Gastroesophageal sphincter (tissue), 4 donors: ENCODE measurements around the gene KRTAP5-3. TPM values are rescaled to one million over a fixed set of nuclear protein-coding genes. Genes with fewer than 3 reads are reported as not detected.

Experiments used
- ATAC-seq: fragments of 150-250 bp; one replicate; pipeline ENCODE4 v1.9.1; 2016; ENCODE audit warnings: mild to moderate bottlenecking, moderate library complexity
- H3K27ac ChIP-seq, 4 donors: fragments of 200-600 bp; sonication (generic) in 3 of 4; 1 replicate in 3 of 4; 2 replicates in 1 of 4; pipeline ENCODE4 v1.5.1; 2016 to 2019
- H3K27me3 ChIP-seq: fragments of 200-600 bp; sonication (generic); one replicate; pipeline ENCODE4 v1.5.1; 2019
- H3K36me3 ChIP-seq, 2 donors: fragments of 200-600 bp; sonication (generic); one replicate each; pipeline ENCODE4 v1.5.1; 2019; ENCODE audit warnings: control low read depth in 1 of 2
- H3K4me1 ChIP-seq, 3 donors: fragments of 200-600 bp; sonication (generic); 1 replicate in 2 of 3; 2 replicates in 1 of 3; pipeline ENCODE4 v1.5.1; 2016 to 2019; ENCODE audit warnings: control low read depth in 2 of 3
- H3K4me3 ChIP-seq, 2 donors: fragments of 200-600 bp; sonication (generic); one replicate each; pipeline ENCODE4 v1.5.1; 2019; ENCODE audit warnings: mild to moderate bottlenecking in 1 of 2, moderate library complexity in 1 of 2
- H3K9me3 ChIP-seq, 3 donors: fragments of 200-600 bp; sonication (generic); one replicate each; pipeline ENCODE4 v1.5.1; 2017 to 2019; ENCODE audit warnings: control low read depth in 2 of 3
- CTCF ChIP-seq, 4 experiments: fragments of 200-600 bp in 2 of 4; fragments of 450-650 bp in 2 of 4; sonication (generic) in 1 of 4; IDR thresholded peaks; one replicate each; pipeline ENCODE4 v1.5.1; 2017 to 2019; ENCODE audit warnings: antibody characterized with exemption in 4 of 4, mild to moderate bottlenecking in 2 of 4, moderate library complexity in 2 of 4
- EP300 ChIP-seq: sonication (generic); formaldehyde crosslinking; IDR thresholded peaks from one replicate; pipeline ENCODE4 v1.6.1; 2017; ENCODE audit warnings: antibody characterized with exemption, mild to moderate bottlenecking
- POLR2A ChIP-seq, 2 donors: fragments of 450-650 bp; IDR thresholded peaks; one replicate each; pipeline ENCODE4 v1.6.1; 2017; ENCODE audit warnings: antibody characterized with exemption in 2 of 2, mild to moderate bottlenecking in 2 of 2, moderate library complexity in 1 of 2
- POLR2AphosphoS5 ChIP-seq: sonication (generic); formaldehyde crosslinking; IDR thresholded peaks from one replicate; pipeline ENCODE4 v1.6.1; 2017; ENCODE audit warnings: antibody characterized with exemption
- WGBS, 2 donors: methylation state at CpG; one replicate each; pipeline ENCODE4 v1.1.5; 2018; ENCODE audit warnings: low coverage in 1 of 2; 5-methylcytosine and 5-hydroxymethylcytosine counted together
- total RNA-seq, 4 donors: library from RNA; depleted of rRNA; stranded (reverse); fragments of >200 nt; gene quantifications; one replicate each; pipeline ENCODE4 v1.1.0, GENCODE V29; 2016

The KRTAP5-3 gene
- total RNA-seq = not detected

GRCh38 chr11:1608363-1608762 is at the start of gene KRTAP5-3:
TSS of gene KRTAP5-3 (minus strand) at chr11:1608463. CDS start at chr11:1608385, 78 bp downstream.
- Histone ChIP-seq H3K27ac (no peak within 1 kb of the TSS), H3K4me3 (no peak within 1 kb of the TSS), H3K27me3 (peaks cover 61% of the 10 kb centered on the region), H3K9me3 (no peaks in the 10 kb centered on the region), H3K4me1 (no peaks in the 10 kb centered on the region), H3K36me3 (no peaks in the 10 kb centered on the region)
- no peak for ATAC-seq
- no peak for TF ChIP-seq POLR2A (IDR thresholded peaks at IDR 0.05)
- no peak for TF ChIP-seq CTCF (IDR thresholded peaks at IDR 0.05)
- no peak for TF ChIP-seq POLR2AphosphoS5
- TF ChIP-seq EP300 = no peak
- WGBS, 2 donors = 38 to 60% methylated on average over 1 to 2 of the region's 4 CpGs

- no peak for ATAC-seq
- no peak for TF ChIP-seq EP300
- TF ChIP-seq CTCF (IDR thresholded peaks at IDR 0.05) = no peak
- Histone ChIP-seq H3K9me3 (no peaks in the 10 kb centered on the region), H3K27me3 (peaks cover 35% of the 10 kb centered on the region), H3K4me1 (peaks cover 0 to 6% (median 0%) of the 10 kb centered on the region in 3 donors), H3K36me3 (no peaks in the 10 kb centered on the region), H3K4me3 (no peak overlapping the region), H3K27ac (no peak overlapping the region)
- 80% methylated on average over 5 of the region's 7 CpGs; no CpG with 5 or more reads in 1 of the 2 donors for WGBS, 2 donors
Measured at GRCh38 chr11:1656670-1657069, 48.4 kb upstream of the KRTAP5-3 start.

- WGBS, 2 donors = 60 to 80% methylated on average over 1 to 3 of the region's 9 CpGs
- no peak overlapping the region for H3K4me3 ChIP-seq
- no peaks in the 10 kb centered on the region for H3K36me3 ChIP-seq
- H3K27ac ChIP-seq = no peak overlapping the region
- H3K4me1 ChIP-seq = peaks cover 0 to 6% (median 0%) of the 10 kb centered on the region in 3 donors
- H3K9me3 ChIP-seq = no peaks in the 10 kb centered on the region
- H3K27me3 ChIP-seq = peaks cover 35% of the 10 kb centered on the region
- ATAC-seq = no peak
- TF ChIP-seq POLR2A (IDR thresholded peaks at IDR 0.05) (no peak), CTCF (IDR thresholded peaks at IDR 0.05) (no peak), POLR2AphosphoS5 (no peak), EP300 (no peak)
Measured at GRCh38 chr11:1656061-1656441, 47.8 kb upstream of the KRTAP5-3 start.

- H3K4me3 ChIP-seq = no peak overlapping the region
- peaks cover 35% of the 10 kb centered on the region for H3K27me3 ChIP-seq
Measured at GRCh38 chr11:1655168-1656060, 47.2 kb upstream of the KRTAP5-3 start.

More at GRCh38 chr11:1655168-1656060, 47.2 kb upstream of the KRTAP5-3 start:
- 83 to 96% methylated on average over 6 to 8 of the region's 26 CpGs for WGBS, 2 donors
- Histone ChIP-seq H3K9me3 (no peaks in the 10 kb centered on the region), H3K4me1 (peaks cover 0 to 6% (median 0%) of the 10 kb centered on the region in 3 donors), H3K27ac (no peak overlapping the region), H3K36me3 (no peaks in the 10 kb centered on the region)
- no peak for TF ChIP-seq CTCF (IDR thresholded peaks at IDR 0.05)
- no peak for TF ChIP-seq POLR2A (IDR thresholded peaks at IDR 0.05)
- TF ChIP-seq POLR2AphosphoS5 = no peak
- TF ChIP-seq EP300 = no peak
- no peak for ATAC-seq
